Endodermal cell (in vitro differentiated cells): ENCODE results near the gene TMEM255B. TPM values are rescaled to one million over a fixed set of nuclear protein-coding genes. Genes with fewer than 3 reads are reported as not detected.
A peak's percentile ranks its signal among the peaks of the same experiment; 100 is the strongest.

Experiments
- DNase-seq: peaks from one replicate; pipeline ENCODE4 v3.0.0-alpha.2; 2017
- H3K27ac ChIP-seq: 2 replicates; pipeline ENCODE4 v1.5.1; 2013; ENCODE audit warnings: mild to moderate bottlenecking, low read depth, low read length, moderate library complexity
- H3K27me3 ChIP-seq: 2 replicates; pipeline ENCODE4 v1.6.1; 2013; ENCODE audit warnings: mild to moderate bottlenecking, low read length, moderate library complexity; ENCODE audit not compliant: insufficient read depth, control insufficient read depth, poor library complexity, severe bottlenecking
- H3K36me3 ChIP-seq: 2 replicates; pipeline ENCODE4 v1.7.0; 2013; ENCODE audit warnings: mild to moderate bottlenecking, low read length, moderate library complexity; ENCODE audit not compliant: control insufficient read depth, insufficient read depth
- H3K4me1 ChIP-seq: one replicate; pipeline ENCODE4 v1.7.0; 2013; ENCODE audit warnings: low read length; ENCODE audit not compliant: control insufficient read depth, insufficient read depth
- H3K4me3 ChIP-seq: 2 replicates; pipeline ENCODE4 v1.5.1; 2013; ENCODE audit warnings: mild to moderate bottlenecking, low read length, moderate library complexity
- H3K9ac ChIP-seq: 2 replicates; pipeline ENCODE4 v1.6.1; 2013; ENCODE audit warnings: mild to moderate bottlenecking, low read length, moderate library complexity; ENCODE audit not compliant: poor library complexity, severe bottlenecking; ENCODE audit errors: extremely low read depth
- H3K9me3 ChIP-seq: 2 replicates; pipeline ENCODE4 v1.6.1; 2013; ENCODE audit warnings: mild to moderate bottlenecking, low read length, moderate library complexity; ENCODE audit not compliant: control insufficient read depth
- H3K27ac Mint-ChIP-seq: 2 replicates; pipeline ENCODE4 v1.8.0; 2020; ENCODE audit warnings: mixed read lengths
- H3K27me3 Mint-ChIP-seq: 2 replicates; pipeline ENCODE4 v1.8.0; 2021; ENCODE audit warnings: mild to moderate bottlenecking, mixed read lengths; ENCODE audit not compliant: insufficient read depth
- H3K36me3 Mint-ChIP-seq: 2 replicates; pipeline ENCODE4 v1.8.0; 2020; ENCODE audit warnings: low read depth, mixed read lengths
- H3K4me1 Mint-ChIP-seq: 2 replicates; pipeline ENCODE4 v1.8.0; 2020; ENCODE audit warnings: mixed read lengths
- H3K4me3 Mint-ChIP-seq: 2 replicates; pipeline ENCODE4 v1.8.0; 2020; ENCODE audit warnings: mild to moderate bottlenecking, moderate library complexity, mixed read lengths
- H3K9me3 Mint-ChIP-seq: 2 replicates; pipeline ENCODE4 v1.8.0; 2020; ENCODE audit warnings: mild to moderate bottlenecking, mixed read lengths
- WGBS, 2 experiments: methylation state at CpG; one replicate each; pipeline versions ENCODE4 v1.1.5 to v1.1.7; 2013; ENCODE audit warnings: missing lambda C conversion rate in 2 of 2, mixed read lengths in 1 of 2; ENCODE audit not compliant: insufficient coverage in 1 of 2, insufficient read length in 1 of 2; 5-methylcytosine and 5-hydroxymethylcytosine counted together
- total RNA-seq, 2 donors: library from RNA; stranded (reverse); fragmentation: NEBNext Ultra II Directional in 1 of 2; extraction: Animal tissue kit (Norgen Biotek cat#: 25700) in 1 of 2; gene quantifications; 2 replicates in 1 of 2; 3 replicates in 1 of 2; pipeline ENCODE4 v1.2.1, GENCODE V29; 2021
- TF ChIP-seq, protein P1 (sequence below): fragments of 200-600 bp; sonication (generic); conservative IDR thresholded peaks from 2 replicates; pipeline ENCODE4 v1.5.0; 2021; ENCODE audit warnings: antibody characterized with exemption, mild to moderate bottlenecking

TMEM255B gene
- total RNA-seq, 2 donors from 2014 or later: 0.55 to 2.1 TPM

- Mint-ChIP-seq H3K4me1 (no peaks in the 10 kb centered on the region), H3K27ac (no peak overlapping the region), H3K4me3 (no peak overlapping the region), H3K9me3 (no peaks in the 10 kb centered on the region), H3K27me3 (no peaks in the 10 kb centered on the region), H3K36me3 (no peaks in the 10 kb centered on the region)
- Histone ChIP-seq H3K27ac (no peak overlapping the region), H3K4me3 (no peak overlapping the region), H3K4me1 (no peaks in the 10 kb centered on the region), H3K27me3 (no peaks in the 10 kb centered on the region), H3K9me3 (no peaks in the 10 kb centered on the region), H3K36me3 (no peaks in the 10 kb centered on the region), H3K9ac (no peak overlapping the region)
- 79 to 88% methylated on average over 5 to 10 of the region's 10 CpGs for WGBS, 2 experiments
- no peak for DNase-seq
- TF ChIP-seq, protein P1, sequence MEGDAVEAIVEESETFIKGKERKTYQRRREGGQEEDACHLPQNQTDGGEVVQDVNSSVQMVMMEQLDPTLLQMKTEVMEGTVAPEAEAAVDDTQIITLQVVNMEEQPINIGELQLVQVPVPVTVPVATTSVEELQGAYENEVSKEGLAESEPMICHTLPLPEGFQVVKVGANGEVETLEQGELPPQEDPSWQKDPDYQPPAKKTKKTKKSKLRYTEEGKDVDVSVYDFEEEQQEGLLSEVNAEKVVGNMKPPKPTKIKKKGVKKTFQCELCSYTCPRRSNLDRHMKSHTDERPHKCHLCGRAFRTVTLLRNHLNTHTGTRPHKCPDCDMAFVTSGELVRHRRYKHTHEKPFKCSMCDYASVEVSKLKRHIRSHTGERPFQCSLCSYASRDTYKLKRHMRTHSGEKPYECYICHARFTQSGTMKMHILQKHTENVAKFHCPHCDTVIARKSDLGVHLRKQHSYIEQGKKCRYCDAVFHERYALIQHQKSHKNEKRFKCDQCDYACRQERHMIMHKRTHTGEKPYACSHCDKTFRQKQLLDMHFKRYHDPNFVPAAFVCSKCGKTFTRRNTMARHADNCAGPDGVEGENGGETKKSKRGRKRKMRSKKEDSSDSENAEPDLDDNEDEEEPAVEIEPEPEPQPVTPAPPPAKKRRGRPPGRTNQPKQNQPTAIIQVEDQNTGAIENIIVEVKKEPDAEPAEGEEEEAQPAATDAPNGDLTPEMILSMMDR: no peak
These were observed 41.5 kb downstream of the TMEM255B start for GRCh38 chr13:113800576-113800926.

DNA sequence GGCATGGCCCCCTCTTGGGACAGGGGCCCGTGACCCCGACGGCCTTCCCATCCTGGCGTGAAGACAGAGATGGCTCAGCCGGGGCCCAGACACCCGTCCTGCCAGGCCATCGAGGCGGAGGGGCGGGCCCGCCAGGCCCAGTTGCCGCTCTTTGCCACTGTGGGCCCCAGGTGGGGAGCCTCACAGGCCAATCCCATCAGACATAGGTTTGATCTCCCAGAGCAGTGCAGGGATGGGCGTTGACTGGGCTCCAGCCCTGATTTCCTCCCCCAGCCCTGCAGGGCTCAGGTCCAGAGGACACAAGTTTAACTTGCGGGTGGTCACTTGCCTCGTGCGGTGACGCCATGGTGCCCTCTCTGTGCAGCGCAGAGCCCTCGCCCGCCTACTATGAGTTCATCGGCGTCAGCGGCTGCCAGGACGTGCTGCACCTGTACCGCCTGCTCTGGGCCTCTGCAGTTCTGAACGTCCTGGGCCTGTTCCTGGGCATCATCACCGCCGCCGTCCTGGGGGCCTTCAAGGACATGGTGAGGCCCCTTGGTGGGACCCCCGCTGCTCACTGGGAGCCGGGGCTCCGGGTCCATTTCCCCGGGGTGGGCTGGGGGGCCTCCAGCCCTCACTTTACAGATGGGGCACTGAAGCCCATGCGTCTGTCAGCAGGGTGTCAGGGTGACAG lies 42.4 kb downstream of the TMEM255B start:
- Histone ChIP-seq H3K9ac (no peak overlapping the region), H3K27me3 (no peaks in the 10 kb centered on the region), H3K36me3 (no peaks in the 10 kb centered on the region), H3K9me3 (no peaks in the 10 kb centered on the region), H3K27ac (peak overlapping the region; percentile 53), H3K4me3 (no peak overlapping the region), H3K4me1 (no peaks in the 10 kb centered on the region)
- H3K27me3 Mint-ChIP-seq: no peaks in the 10 kb centered on the region
- H3K4me3 Mint-ChIP-seq: no peak overlapping the region
- no peaks in the 10 kb centered on the region for H3K36me3 Mint-ChIP-seq
- H3K27ac Mint-ChIP-seq: no peak overlapping the region
- no peak for DNase-seq
- H3K9me3 Mint-ChIP-seq: no peaks in the 10 kb centered on the region
- TF ChIP-seq, protein P1: no peak
- WGBS, 2 experiments: 91 to 95% methylated on average over 11 to 33 of the region's 33 CpGs
- no peaks in the 10 kb centered on the region for H3K4me1 Mint-ChIP-seq

- Histone ChIP-seq H3K4me3 (no peak overlapping the region), H3K4me1 (no peaks in the 10 kb centered on the region), H3K9ac (no peak overlapping the region), H3K27ac (peak overlapping the region; percentile 53), H3K36me3 (no peaks in the 10 kb centered on the region), H3K9me3 (no peaks in the 10 kb centered on the region), H3K27me3 (no peaks in the 10 kb centered on the region)
- Mint-ChIP-seq H3K4me3 (no peak overlapping the region), H3K4me1 (no peaks in the 10 kb centered on the region), H3K27me3 (no peaks in the 10 kb centered on the region), H3K9me3 (no peaks in the 10 kb centered on the region), H3K27ac (no peak overlapping the region), H3K36me3 (no peaks in the 10 kb centered on the region)
- DNase-seq: peak; percentile 88
- WGBS, 2 experiments: 49 to 65% methylated on average over 6 to 15 of the region's 15 CpGs
- TF ChIP-seq, protein P1: peak; percentile 28
These were observed 43.1 kb downstream of the TMEM255B start for GRCh38 chr13:113802090-113802531.
